HFF-Myc (cell line): Measurements from ENCODE around the gene MOV10L1.

Source experiments
- DNase-seq: peaks from one replicate; pipeline ENCODE4 v3.0.0-alpha.2; 2011; ENCODE audit warnings: low read depth; ENCODE audit errors: extremely low read depth
- H3K4me3 ChIP-seq: replicated peaks from 2 replicates; pipeline ENCODE4 v1.5.1; 2011; ENCODE audit warnings: low read depth, mild to moderate bottlenecking, control low read depth, low read length
- TF ChIP-seq, protein P1 (sequence below): IDR thresholded peaks from 2 replicates; pipeline ENCODE4 v1.5.1; 2012; ENCODE audit warnings: mild to moderate bottlenecking, low read depth, low read length, control low read depth; ENCODE audit errors: missing control alignments

The MOV10L1 gene

GRCh38 chr22:50184004-50184901 lies 94.4 kb downstream of the MOV10L1 start:
- TF ChIP-seq, protein P1, sequence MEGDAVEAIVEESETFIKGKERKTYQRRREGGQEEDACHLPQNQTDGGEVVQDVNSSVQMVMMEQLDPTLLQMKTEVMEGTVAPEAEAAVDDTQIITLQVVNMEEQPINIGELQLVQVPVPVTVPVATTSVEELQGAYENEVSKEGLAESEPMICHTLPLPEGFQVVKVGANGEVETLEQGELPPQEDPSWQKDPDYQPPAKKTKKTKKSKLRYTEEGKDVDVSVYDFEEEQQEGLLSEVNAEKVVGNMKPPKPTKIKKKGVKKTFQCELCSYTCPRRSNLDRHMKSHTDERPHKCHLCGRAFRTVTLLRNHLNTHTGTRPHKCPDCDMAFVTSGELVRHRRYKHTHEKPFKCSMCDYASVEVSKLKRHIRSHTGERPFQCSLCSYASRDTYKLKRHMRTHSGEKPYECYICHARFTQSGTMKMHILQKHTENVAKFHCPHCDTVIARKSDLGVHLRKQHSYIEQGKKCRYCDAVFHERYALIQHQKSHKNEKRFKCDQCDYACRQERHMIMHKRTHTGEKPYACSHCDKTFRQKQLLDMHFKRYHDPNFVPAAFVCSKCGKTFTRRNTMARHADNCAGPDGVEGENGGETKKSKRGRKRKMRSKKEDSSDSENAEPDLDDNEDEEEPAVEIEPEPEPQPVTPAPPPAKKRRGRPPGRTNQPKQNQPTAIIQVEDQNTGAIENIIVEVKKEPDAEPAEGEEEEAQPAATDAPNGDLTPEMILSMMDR: no peak
- DNase-seq: no peak
- no peak overlapping the region; the same call in 1 of the 2 replicates for H3K4me3 ChIP-seq

- H3K4me3 ChIP-seq: peak overlapping the region; percentile 49
- TF ChIP-seq, protein P1: no peak
- no peak for DNase-seq
Measured at GRCh38 chr22:50184902-50185374, 95.1 kb downstream of the MOV10L1 start.

GRCh38 chr22:50185375-50186087 lies 95.7 kb downstream of the MOV10L1 start, which contains the start of gene TRABD:
Gene TRABD, plus strand, starts transcription at chr22:50185913. Its CDS starts 7,148 bp downstream, at chr22:50193061.
- H3K4me3 ChIP-seq: peak within 1 kb of the TSS; percentile 82
- TF ChIP-seq, protein P1: no peak
- peak; percentile 51 for DNase-seq

- TF ChIP-seq, protein P1: no peak
- H3K4me3 ChIP-seq: peak overlapping the region; percentile 82
- no peak for DNase-seq
Measured at GRCh38 chr22:50186181-50186714, 96.4 kb downstream of the MOV10L1 start.

GRCh38 chr22:50186761-50187523 lies 97.1 kb downstream of the MOV10L1 start:
- peak overlapping the region; percentile 82 for H3K4me3 ChIP-seq
- no peak for DNase-seq
- TF ChIP-seq, protein P1: no peak

DNA sequence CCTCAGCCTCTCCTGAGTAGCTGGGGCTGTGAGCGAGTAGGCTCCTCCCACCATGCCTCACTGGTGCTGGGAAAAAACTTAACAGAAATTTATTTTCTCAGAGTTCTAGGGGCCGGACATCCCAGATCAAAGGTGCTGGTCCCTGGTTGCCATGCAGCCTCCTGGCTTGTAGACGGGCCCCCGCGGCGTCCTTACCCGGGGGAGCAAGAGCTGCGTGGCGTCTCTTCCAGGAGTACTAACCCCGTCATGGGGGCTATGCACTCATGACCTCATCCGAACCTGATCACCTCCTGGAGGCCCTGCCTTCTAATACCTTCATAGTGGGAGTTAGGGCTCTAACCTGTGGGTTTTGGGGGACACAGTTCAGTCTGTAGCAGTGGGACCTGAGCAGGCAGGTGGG lies 98.5 kb downstream of the MOV10L1 start:
- DNase-seq: no peak
- TF ChIP-seq, protein P1: no peak
- no peak overlapping the region for H3K4me3 ChIP-seq
